ENCODE measurements around the gene RNF213.

- TF ChIP-seq SUZ12 (IDR thresholded peaks at IDR 0.05; ENCODE audit: extremely low read depth, insufficient read depth, insufficient read length) (no peak), YY1 (IDR thresholded peaks at IDR 0.05; ENCODE audit: insufficient read depth, insufficient read length) (no peak), ZNF274 (IDR thresholded peaks at IDR 0.05; ENCODE audit: low read depth, low read length) (no peak)
Observed at GRCh38 chr17:80327518-80327917, 66.9 kb downstream of the RNF213 start.
